Measurements from ENCODE around the gene ARHGAP18.

- no peak for TF ChIP-seq NBN (IDR thresholded peaks at IDR 0.05)
- no peak for TF ChIP-seq CTCF (IDR thresholded peaks at IDR 0.05 in 2 of 3, conservative IDR thresholded peaks at IDR 0.05 in 1 of 3; ENCODE audit: control insufficient read depth in 2 of 3, extremely low read depth in 1 of 3, insufficient read depth in 1 of 3, low read depth in 3 of 3, low read length in 3 of 3)
- no peak for TF ChIP-seq SREBF2 (IDR thresholded peaks at IDR 0.05; ENCODE audit: low read length)
- TF ChIP-seq USF2 (IDR thresholded peaks at IDR 0.05; ENCODE audit: borderline replicate concordance, low read depth, low read length) = no peak
- TF ChIP-seq ZNF687 (IDR thresholded peaks at IDR 0.05) = no peak
- TF ChIP-seq ZBTB33 (IDR thresholded peaks at IDR 0.05) = no peak
- no peak for TF ChIP-seq EZH2 (IDR thresholded peaks at IDR 0.05; ENCODE audit: borderline replicate concordance, control insufficient read depth, low read depth, low read length)
- TF ChIP-seq EP300 (IDR thresholded peaks at IDR 0.05; ENCODE audit: borderline replicate concordance in 1 of 2, control insufficient read depth in 1 of 2, low read depth in 2 of 2, low read length in 2 of 2) = no peak
- TF ChIP-seq CHD1 (IDR thresholded peaks at IDR 0.05; ENCODE audit: low read depth, low read length) = no peak
- no peak for TF ChIP-seq SMARCA5 (IDR thresholded peaks at IDR 0.05)
- no peak for TF ChIP-seq RCOR1 (conservative IDR thresholded peaks at IDR 0.05; ENCODE audit: low read depth, low read length)
- TF ChIP-seq BHLHE40 (IDR thresholded peaks at IDR 0.05; ENCODE audit: borderline replicate concordance in 1 of 2, low read depth in 2 of 2, low read length in 1 of 2) = no peak
Measured at GRCh38 chr6:129578315-129578714, 131.7 kb downstream of the ARHGAP18 start.

All from GM12878 (cell line).